ENCODE data around the gene HOXB3.

HOXB3 gene

GRCh38 chr17:48625495-48626244, 35.6 kb upstream of the HOXB3 start:
- no peak for DNase-seq (ENCODE audit: low read depth)

- no peak for DNase-seq (ENCODE audit: low read depth)
Measured at GRCh38 chr17:48624544-48625494, 34.8 kb upstream of the HOXB3 start.

GRCh38 chr17:48624118-48624517, 34.1 kb upstream of the HOXB3 start:
- no peak for DNase-seq (ENCODE audit: low read depth)

- DNase-seq (ENCODE audit: low read depth) = no peak
Measured at GRCh38 chr17:48623583-48623982, 33.5 kb upstream of the HOXB3 start.

GRCh38 chr17:48622857-48623256, 32.8 kb upstream of the HOXB3 start:
- no peak for DNase-seq (ENCODE audit: low read depth)

GRCh38 chr17:48621410-48622392, 31.7 kb upstream of the HOXB3 start:
- no peak for DNase-seq (ENCODE audit: low read depth)

- DNase-seq (ENCODE audit: low read depth) = no peak
Measured at GRCh38 chr17:48620461-48621139, 30.6 kb upstream of the HOXB3 start.

GRCh38 chr17:48619826-48620449, 29.9 kb upstream of the HOXB3 start:
- DNase-seq (ENCODE audit: low read depth) = no peak

- DNase-seq (ENCODE audit: low read depth) = peak; percentile 75
Measured at GRCh38 chr17:48618256-48618896, 28.3 kb upstream of the HOXB3 start.

- DNase-seq (ENCODE audit: low read depth) = no peak
Measured at GRCh38 chr17:48617471-48618255, 27.6 kb upstream of the HOXB3 start.

GRCh38 chr17:48616717-48617470, 26.9 kb upstream of the HOXB3 start:
- DNase-seq (ENCODE audit: low read depth) = no peak

- DNase-seq (ENCODE audit: low read depth) = no peak
Measured at GRCh38 chr17:48615963-48616716, 26.1 kb upstream of the HOXB3 start.

- DNase-seq (ENCODE audit: low read depth) = no peak
Measured at GRCh38 chr17:48615047-48615962, 25.3 kb upstream of the HOXB3 start, which contains the start of gene HOXB8. TSS of gene HOXB8 (minus strand) at chr17:48615292. CDS start at chr17:48614704, 588 bp downstream.

GRCh38 chr17:48613862-48614694, 24.0 kb upstream of the HOXB3 start:
- DNase-seq (ENCODE audit: low read depth) = no peak

- no peak for DNase-seq (ENCODE audit: low read depth)
Measured at GRCh38 chr17:48612854-48613691, 23.0 kb upstream of the HOXB3 start.
